Body of pancreas (tissue), 4 donors: Measurements from ENCODE around the gene FANCB.

Source experiments
- POLR2A ChIP-seq, 3 donors: fragments of 450-650 bp; IDR thresholded peaks; one replicate each; pipeline ENCODE4 v1.6.1; 2016; ENCODE audit warnings: antibody characterized with exemption in 3 of 3, mild to moderate bottlenecking in 2 of 3
- TF ChIP-seq, protein P1 (sequence below), 7 experiments: fragments of 450-650 bp in 4 of 7; fragments of 200-600 bp in 3 of 7; sonication (generic) in 3 of 7; IDR thresholded peaks; one replicate each; pipeline ENCODE4 v1.5.1; 2016 to 2019; ENCODE audit warnings: antibody characterized with exemption in 7 of 7

DNA sequence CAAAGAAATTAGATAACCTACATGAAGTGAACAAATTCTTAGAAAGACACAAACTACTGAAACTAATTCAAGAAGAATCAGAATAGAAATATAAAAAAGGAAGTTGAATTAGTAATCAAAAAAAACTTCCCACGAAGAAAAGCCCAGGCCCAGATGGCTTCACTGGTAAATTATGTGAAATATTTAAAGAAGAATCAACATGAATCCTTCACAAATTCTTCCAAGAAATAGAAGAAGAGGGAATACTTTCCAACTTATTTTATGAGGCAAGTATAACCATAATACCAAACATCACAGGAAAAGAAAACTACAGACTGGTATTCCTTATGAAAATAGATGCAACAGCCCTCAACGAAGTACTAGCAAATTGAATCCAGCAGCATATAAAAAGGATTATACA lies 31.0 kb upstream of the FANCB start:
- TF ChIP-seq, protein P1, sequence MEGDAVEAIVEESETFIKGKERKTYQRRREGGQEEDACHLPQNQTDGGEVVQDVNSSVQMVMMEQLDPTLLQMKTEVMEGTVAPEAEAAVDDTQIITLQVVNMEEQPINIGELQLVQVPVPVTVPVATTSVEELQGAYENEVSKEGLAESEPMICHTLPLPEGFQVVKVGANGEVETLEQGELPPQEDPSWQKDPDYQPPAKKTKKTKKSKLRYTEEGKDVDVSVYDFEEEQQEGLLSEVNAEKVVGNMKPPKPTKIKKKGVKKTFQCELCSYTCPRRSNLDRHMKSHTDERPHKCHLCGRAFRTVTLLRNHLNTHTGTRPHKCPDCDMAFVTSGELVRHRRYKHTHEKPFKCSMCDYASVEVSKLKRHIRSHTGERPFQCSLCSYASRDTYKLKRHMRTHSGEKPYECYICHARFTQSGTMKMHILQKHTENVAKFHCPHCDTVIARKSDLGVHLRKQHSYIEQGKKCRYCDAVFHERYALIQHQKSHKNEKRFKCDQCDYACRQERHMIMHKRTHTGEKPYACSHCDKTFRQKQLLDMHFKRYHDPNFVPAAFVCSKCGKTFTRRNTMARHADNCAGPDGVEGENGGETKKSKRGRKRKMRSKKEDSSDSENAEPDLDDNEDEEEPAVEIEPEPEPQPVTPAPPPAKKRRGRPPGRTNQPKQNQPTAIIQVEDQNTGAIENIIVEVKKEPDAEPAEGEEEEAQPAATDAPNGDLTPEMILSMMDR (IDR thresholded peaks at IDR 0.05), result no peak
- no peak for TF ChIP-seq POLR2A (IDR thresholded peaks at IDR 0.05)
